Muscle of arm (tissue), 12 donors: ENCODE measurements around the gene TUBA4A. TPM values are rescaled to one million over a fixed set of nuclear protein-coding genes. Genes with fewer than 3 reads are reported as not detected.
"Not testable (repeated sequence)": the region's sequence is repeated elsewhere in the genome, so short reads cannot be mapped to it uniquely, and the experiment has no call there.

ENCODE experiments used
- DNase-seq: peaks from one replicate; pipeline ENCODE4 v3.0.0-alpha.2; 2013
- polyA plus RNA-seq, 12 donors: library from polyadenylated mRNA; unstranded; fragments of 120-200 nt; gene quantifications; one replicate each; pipeline ENCODE4 v1.2.1, GENCODE V29; 2013; ENCODE audit not compliant: insufficient read length in 12 of 12

Gene TUBA4A
- polyA plus RNA-seq, 12 donors = 75.2 to 146 (median 120) TPM; not detected in 1

- DNase-seq = peak; percentile 93
These were observed 36.0 kb upstream of the TUBA4A start for GRCh38 chr2:219289537-219290361.

- DNase-seq = no peak
These were observed 35.4 kb upstream of the TUBA4A start for GRCh38 chr2:219289195-219289536.

GRCh38 chr2:219287580-219288265 is 34.0 kb upstream of the TUBA4A start:
- DNase-seq = no peak

GRCh38 chr2:219287116-219287440 is 33.4 kb upstream of the TUBA4A start:
- not testable (repeated sequence) for DNase-seq

- no peak for DNase-seq
These were observed 32.9 kb upstream of the TUBA4A start for GRCh38 chr2:219286436-219287115.

- DNase-seq = peak; percentile 65
These were observed 32.2 kb upstream of the TUBA4A start for GRCh38 chr2:219285894-219286425.

- DNase-seq = no peak
These were observed 31.6 kb upstream of the TUBA4A start for GRCh38 chr2:219285373-219285735.

- no peak for DNase-seq
These were observed 31.0 kb upstream of the TUBA4A start for GRCh38 chr2:219284501-219285372.

- no peak for DNase-seq
These were observed 29.3 kb upstream of the TUBA4A start for GRCh38 chr2:219282943-219283581.

GRCh38 chr2:219282375-219282774 is 28.7 kb upstream of the TUBA4A start:
- DNase-seq = no peak

- DNase-seq = no peak
These were observed 27.9 kb upstream of the TUBA4A start for GRCh38 chr2:219281588-219281987.

- no peak for DNase-seq
These were observed 26.9 kb upstream of the TUBA4A start for GRCh38 chr2:219280651-219281050.

- DNase-seq = no peak
These were observed 26.3 kb upstream of the TUBA4A start for GRCh38 chr2:219279916-219280516.

GRCh38 chr2:219279151-219279915 is 25.6 kb upstream of the TUBA4A start, which contains the start of gene DNAJB2:
Gene DNAJB2 (plus strand): TSS chr2:219279366. CDS start chr2:219279834, 468 bp downstream.
- DNase-seq = peak; percentile 99

GRCh38 chr2:219278655-219279150 is 25.0 kb upstream of the TUBA4A start:
- no peak for DNase-seq

GRCh38 chr2:219277703-219278654 is 24.3 kb upstream of the TUBA4A start:
- peak; percentile 81 for DNase-seq

- no peak for DNase-seq
These were observed 20.7 kb upstream of the TUBA4A start for GRCh38 chr2:219274361-219274921.

- no peak for DNase-seq
These were observed 20.2 kb upstream of the TUBA4A start for GRCh38 chr2:219273937-219274336.
